Heart right ventricle (tissue), 16 donors: Measurements from ENCODE around the gene RNF8. TPM values are rescaled to one million over a fixed set of nuclear protein-coding genes. Genes with fewer than 3 reads are reported as not detected.
A peak's percentile ranks its signal among the peaks of the same experiment; 100 is the strongest.
"Not testable (repeated sequence)": the region's sequence is repeated elsewhere in the genome, so short reads cannot be mapped to it uniquely, and the experiment has no call there.

ENCODE experiments used
- ATAC-seq, 8 donors: fragments of 200-7000 bp; cut with Tn5 transposase; one replicate each; pipeline ENCODE4 v1.9.1; 2020; ENCODE audit warnings: mild to moderate bottlenecking in 8 of 8, moderate library complexity in 8 of 8, moderate number of reproducible peaks in 1 of 8
- DNase-seq, 2 donors: peaks; one replicate each; pipeline ENCODE4 v3.0.0-alpha.2; 2020
- H3K27ac ChIP-seq, 10 donors: fragments of 200-600 bp; sonication (generic) in 2 of 10; one replicate each; pipeline versions ENCODE4 v1.5.0 to v1.8.0; 2020 to 2022; ENCODE audit warnings: mild to moderate bottlenecking in 3 of 10
- H3K27me3 ChIP-seq, 7 donors: fragments of 200-600 bp; one replicate each; pipeline ENCODE4 v1.8.0; 2021 to 2022; ENCODE audit warnings: mild to moderate bottlenecking in 2 of 7
- H3K36me3 ChIP-seq, 9 donors: fragments of 200-600 bp; sonication (generic) in 1 of 9; one replicate each; pipeline versions ENCODE4 v1.5.0 to v1.8.0; 2020 to 2022; ENCODE audit warnings: mild to moderate bottlenecking in 2 of 9
- H3K4me1 ChIP-seq, 9 donors: fragments of 200-600 bp; sonication (generic) in 1 of 9; one replicate each; pipeline versions ENCODE4 v1.5.0 to v1.8.0; 2020 to 2022; ENCODE audit warnings: mild to moderate bottlenecking in 4 of 9
- H3K4me3 ChIP-seq, 10 donors: fragments of 200-600 bp; sonication (generic) in 2 of 10; one replicate each; pipeline versions ENCODE4 v1.5.0 to v1.8.0; 2020 to 2022; ENCODE audit warnings: mild to moderate bottlenecking in 7 of 10, moderate library complexity in 2 of 10
- H3K9me3 ChIP-seq, 11 donors: fragments of 200-600 bp in 10 of 11; sonication (generic) in 2 of 11; one replicate each; pipeline versions ENCODE4 v1.5.0 to v1.8.0; 2013 to 2022; ENCODE audit warnings: mild to moderate bottlenecking in 2 of 11, control low read depth in 1 of 11, moderate library complexity in 1 of 11
- CTCF ChIP-seq, 9 donors: fragments of 200-600 bp; sonication (generic) in 2 of 9; IDR thresholded peaks; one replicate each; pipeline versions ENCODE4 v1.5.0 to v1.8.0; 2021 to 2022; ENCODE audit warnings: antibody characterized with exemption in 9 of 9, mild to moderate bottlenecking in 5 of 9, moderate library complexity in 1 of 9
- WGBS, 2 donors: extraction: QIAGEN DNeasy Blood & Tissue Kit; methylation state at CpG; one replicate each; pipeline ENCODE4 v1.1.7; 2013; ENCODE audit warnings: inconsistent platforms in 1 of 2; 5-methylcytosine and 5-hydroxymethylcytosine counted together
- intact Hi-C, 10 donors: fragments of 100-400 bp; cut with DNase I; formaldehyde crosslinking; loops; one replicate each; pipeline versions ENCODE4 v1.11.1 to v1.14.2; 2022
- polyA plus RNA-seq, 2 donors: library from polyadenylated mRNA; stranded (reverse); fragments of 200-250 nt; gene quantifications; one replicate each; pipeline ENCODE4 v1.2.3, GENCODE V29; 2013
- total RNA-seq, 10 donors: library from RNA; stranded (reverse); fragmentation: NEBNext Ultra II Directional in 3 of 10; extraction: Animal tissue kit (Norgen Biotek cat#: 25700) in 3 of 10; gene quantifications; one replicate each; pipeline versions ENCODE4 v1.2.1 to v1.2.4, GENCODE V29; 2021 to 2023
- donor health status: Arrhythmogenic right ventricular cardiomyopathy.
- donor health status: ischemic (EF 13 %, LVEDD 7.1; RV severe dilation, severe dysfunction).
- donor health status: healthy with polysubstance abuse.
- donor health status: DM: no; HTN: yes; CAD: no.
- donor health status: DM: no; HTN: no; CAD: no.
- donor health status: ischemic (EF 25% LVEDD 6.9; RV normal size, moderate dysfunction).
- donor health status: ischemic (EF 25% LVEDD 5.7; RV mildly dilated, moderate dysfunction).
- donor health status: healthy.
- donor health status: DM: yes; HTN: yes; CAD: no.
- donor health status: Ischemic cardiomyopathy.
- donor health status: ischemic (EF 35%, LVEDD 5.7; RV mildly dilated, moderate dysfunction).
- donor health status: nonischemic (EF 11% LVEDD 7.7; RV severe dilation, severe dysfunction).
- donor health status: DM: yes; HTN: yes; CAD: no.
- donor health status: PGD.
- donor health status: ischemic (EF 29% LVEDD 5.4; RV normal size, mild dysfunction).
- donor health status: nonischemic (EF 23%, LVEDD 6.1; RV moderate dilation, normal function).

The RNF8 gene
- total and polyA plus RNA-seq, 12 donors, result 9.5 to 17.5 (median 14.4) TPM

- WGBS, 2 donors, result 56 to 65% methylated on average over 4 of the region's 4 CpGs
- intact Hi-C loops, result no loop called here
- ATAC-seq, result no peak
These were observed 46.2 kb downstream of the RNF8 start for GRCh38 chr6:37399795-37400490.

GRCh38 chr6:37401658-37402057 lies 47.9 kb downstream of the RNF8 start:
- intact Hi-C loops, ATAC-seq: not testable (repeated sequence)
- H3K27ac ChIP-seq, result peak overlapping the region in 1 of 10 donors; percentile 49

More at GRCh38 chr6:37399795-37400490, 46.2 kb downstream of the RNF8 start:
- H3K4me3 ChIP-seq, result no peak overlapping the region
- peaks cover 0 to 4% (median 0%) of the 10 kb centered on the region in 9 donors for H3K36me3 ChIP-seq
- no peak for TF ChIP-seq CTCF (IDR thresholded peaks at IDR 0.05)
- no peaks in the 10 kb centered on the region for H3K9me3 ChIP-seq
- H3K27ac ChIP-seq, result no peak overlapping the region
- DNase-seq, result no peak
- H3K27me3 ChIP-seq, result no peaks in the 10 kb centered on the region
- H3K4me1 ChIP-seq, result peaks cover 0 to 8% (median 0%) of the 10 kb centered on the region in 9 donors

GRCh38 chr6:37406726-37407341 lies 53.1 kb downstream of the RNF8 start:
- no peaks in the 10 kb centered on the region for H3K9me3 ChIP-seq
- intact Hi-C loops, result no loop called here
- DNase-seq (no peak), ATAC-seq (no peak)
- H3K27ac ChIP-seq, result no peak overlapping the region
- H3K36me3 ChIP-seq, result no peaks in the 10 kb centered on the region
- 53 to 56% methylated on average over 3 of the region's 3 CpGs for WGBS, 2 donors
- no peak overlapping the region for H3K4me3 ChIP-seq
- no peak for TF ChIP-seq CTCF (IDR thresholded peaks at IDR 0.05)
- H3K27me3 ChIP-seq, result no peaks in the 10 kb centered on the region
- H3K4me1 ChIP-seq, result peaks cover 0 to 4% (median 0%) of the 10 kb centered on the region in 9 donors

More at GRCh38 chr6:37401658-37402057, 47.9 kb downstream of the RNF8 start:
- not testable (repeated sequence) for H3K27me3 ChIP-seq, H3K36me3 ChIP-seq, H3K9me3 ChIP-seq, H3K4me1 ChIP-seq, DNase-seq, H3K4me3 ChIP-seq

- H3K9me3 ChIP-seq, result no peaks in the 10 kb centered on the region
- DNase-seq (no peak), ATAC-seq (no peak)
- no peak overlapping the region for H3K27ac ChIP-seq
- H3K4me3 ChIP-seq, result no peak overlapping the region
- 76 to 78% methylated on average over 5 of the region's 5 CpGs for WGBS, 2 donors
- H3K27me3 ChIP-seq, result no peaks in the 10 kb centered on the region
- TF ChIP-seq CTCF (IDR thresholded peaks at IDR 0.05), result no peak
- intact Hi-C loops, result no loop called here
- H3K36me3 ChIP-seq, result no peaks in the 10 kb centered on the region
- H3K4me1 ChIP-seq, result no peaks in the 10 kb centered on the region
These were observed 54.2 kb downstream of the RNF8 start for GRCh38 chr6:37407948-37408347.

- DNase-seq, result no peak
- H3K4me1 ChIP-seq, result no peaks in the 10 kb centered on the region
- H3K36me3 ChIP-seq, result no peaks in the 10 kb centered on the region
- WGBS, 2 donors, result 95 to 96% methylated on average over 1 of the region's 1 CpG
- intact Hi-C loops, result no loop called here
- no peak overlapping the region for H3K27ac ChIP-seq
- H3K27me3 ChIP-seq, result no peaks in the 10 kb centered on the region
- H3K9me3 ChIP-seq, result no peaks in the 10 kb centered on the region
- no peak for ATAC-seq
- no peak for TF ChIP-seq CTCF (IDR thresholded peaks at IDR 0.05)
- H3K4me3 ChIP-seq, result no peak overlapping the region
These were observed 55.7 kb downstream of the RNF8 start for GRCh38 chr6:37409501-37409900.
